ENCODE results near the gene EXOSC5.

GRCh38 chr19:41392775-41393174, 4.4 kb downstream of the EXOSC5 start:
- TF ChIP-seq, protein P1, sequence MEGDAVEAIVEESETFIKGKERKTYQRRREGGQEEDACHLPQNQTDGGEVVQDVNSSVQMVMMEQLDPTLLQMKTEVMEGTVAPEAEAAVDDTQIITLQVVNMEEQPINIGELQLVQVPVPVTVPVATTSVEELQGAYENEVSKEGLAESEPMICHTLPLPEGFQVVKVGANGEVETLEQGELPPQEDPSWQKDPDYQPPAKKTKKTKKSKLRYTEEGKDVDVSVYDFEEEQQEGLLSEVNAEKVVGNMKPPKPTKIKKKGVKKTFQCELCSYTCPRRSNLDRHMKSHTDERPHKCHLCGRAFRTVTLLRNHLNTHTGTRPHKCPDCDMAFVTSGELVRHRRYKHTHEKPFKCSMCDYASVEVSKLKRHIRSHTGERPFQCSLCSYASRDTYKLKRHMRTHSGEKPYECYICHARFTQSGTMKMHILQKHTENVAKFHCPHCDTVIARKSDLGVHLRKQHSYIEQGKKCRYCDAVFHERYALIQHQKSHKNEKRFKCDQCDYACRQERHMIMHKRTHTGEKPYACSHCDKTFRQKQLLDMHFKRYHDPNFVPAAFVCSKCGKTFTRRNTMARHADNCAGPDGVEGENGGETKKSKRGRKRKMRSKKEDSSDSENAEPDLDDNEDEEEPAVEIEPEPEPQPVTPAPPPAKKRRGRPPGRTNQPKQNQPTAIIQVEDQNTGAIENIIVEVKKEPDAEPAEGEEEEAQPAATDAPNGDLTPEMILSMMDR (IDR thresholded peaks at IDR 0.05; ENCODE audit: borderline replicate concordance, extremely low read depth, low read length, poor library complexity, severe bottlenecking), result no peak
- TF ChIP-seq EZH2 (IDR thresholded peaks at IDR 0.05; ENCODE audit: borderline replicate concordance, low read depth, low read length, severe bottlenecking), result no peak
